Measurements from ENCODE around the gene TENM4.

Gene TENM4

DNA sequence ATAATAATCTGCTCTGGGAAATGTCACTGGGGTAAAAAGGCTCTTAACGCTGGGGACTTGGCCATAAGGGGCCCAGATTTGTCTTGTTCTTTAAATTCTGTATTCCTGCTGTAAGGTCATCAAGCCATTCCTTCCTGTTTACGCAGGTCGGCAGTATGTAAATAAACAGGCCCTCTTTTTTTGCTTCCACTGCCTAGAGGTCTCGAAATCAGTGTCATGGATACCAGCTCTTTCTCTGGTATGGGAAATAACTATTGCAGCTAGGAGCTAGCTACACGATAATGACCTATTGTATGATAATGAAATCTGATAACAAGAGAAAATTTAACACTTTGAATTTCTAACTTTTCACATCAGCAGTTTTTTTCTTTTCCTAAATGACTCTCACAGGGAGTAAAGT is 657.0 kb downstream of the TENM4 start:
- H3K36me3 ChIP-seq (ENCODE audit: control insufficient read depth, insufficient read depth, low read length): no peaks in the 10 kb centered on the region
- H3K9ac ChIP-seq (ENCODE audit: low read length): no peak overlapping the region
- no peaks in the 10 kb centered on the region for H3K27me3 ChIP-seq (ENCODE audit: control insufficient read depth, insufficient read depth, low read length)
- no peaks in the 10 kb centered on the region for H3K4me1 ChIP-seq (ENCODE audit: control insufficient read depth, insufficient read depth, low read length)
- no peak overlapping the region for H3K4me3 ChIP-seq (ENCODE audit: low read length)
- H3K9me3 ChIP-seq (ENCODE audit: control insufficient read depth, low read length): no peaks in the 10 kb centered on the region

DNA sequence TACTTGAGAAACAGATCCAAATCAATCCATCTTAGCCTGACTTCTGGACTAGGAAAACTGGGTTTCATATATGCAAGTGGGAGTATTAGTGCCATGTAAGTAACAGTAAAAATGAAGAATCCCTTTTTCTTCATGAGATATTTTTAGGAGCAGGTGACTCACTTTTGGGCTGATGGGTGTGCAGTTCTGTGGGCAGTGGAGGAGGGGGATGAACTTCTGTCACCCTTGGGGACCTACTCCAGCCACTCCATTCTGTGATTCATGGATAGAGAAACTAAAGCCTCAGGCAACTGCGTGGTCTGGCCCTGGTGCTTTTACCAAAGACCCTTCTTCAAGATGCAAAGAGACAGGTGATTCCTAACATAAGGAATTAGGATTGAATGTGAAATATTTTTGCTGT is 657.5 kb downstream of the TENM4 start:
- no peaks in the 10 kb centered on the region for H3K9me3 ChIP-seq (ENCODE audit: control insufficient read depth, low read length)
- H3K36me3 ChIP-seq (ENCODE audit: control insufficient read depth, insufficient read depth, low read length): no peaks in the 10 kb centered on the region
- H3K27me3 ChIP-seq (ENCODE audit: control insufficient read depth, insufficient read depth, low read length): no peaks in the 10 kb centered on the region
- no peak overlapping the region for H3K9ac ChIP-seq (ENCODE audit: low read length)
- H3K4me1 ChIP-seq (ENCODE audit: control insufficient read depth, insufficient read depth, low read length): no peaks in the 10 kb centered on the region
- no peak overlapping the region for H3K4me3 ChIP-seq (ENCODE audit: low read length)

DNA sequence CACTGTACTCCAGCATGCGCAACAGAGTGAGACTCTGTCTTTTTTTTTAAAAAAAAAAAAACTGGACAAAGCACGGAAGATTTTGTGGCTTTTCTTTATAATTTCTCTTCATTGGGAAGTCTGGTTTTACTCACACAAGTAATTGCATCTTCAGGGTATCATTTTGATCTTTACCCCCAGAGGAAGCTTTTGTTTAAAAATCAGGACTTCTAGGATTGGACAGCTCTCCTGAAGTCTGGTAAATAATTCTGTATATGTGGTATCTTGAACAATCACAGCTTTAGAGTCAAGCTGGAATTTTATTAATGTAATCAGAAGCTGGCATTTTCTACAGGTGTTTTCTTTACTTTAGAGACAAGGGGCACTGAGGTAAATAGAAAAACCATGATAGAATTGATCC is 658.1 kb downstream of the TENM4 start:
- Histone ChIP-seq H3K4me1 (ENCODE audit: control insufficient read depth, insufficient read depth, low read length) (no peaks in the 10 kb centered on the region), H3K36me3 (ENCODE audit: control insufficient read depth, insufficient read depth, low read length) (no peaks in the 10 kb centered on the region), H3K4me3 (ENCODE audit: low read length) (no peak overlapping the region), H3K27me3 (ENCODE audit: control insufficient read depth, insufficient read depth, low read length) (no peaks in the 10 kb centered on the region), H3K9ac (ENCODE audit: low read length) (no peak overlapping the region), H3K9me3 (ENCODE audit: control insufficient read depth, low read length) (no peaks in the 10 kb centered on the region)

DNA sequence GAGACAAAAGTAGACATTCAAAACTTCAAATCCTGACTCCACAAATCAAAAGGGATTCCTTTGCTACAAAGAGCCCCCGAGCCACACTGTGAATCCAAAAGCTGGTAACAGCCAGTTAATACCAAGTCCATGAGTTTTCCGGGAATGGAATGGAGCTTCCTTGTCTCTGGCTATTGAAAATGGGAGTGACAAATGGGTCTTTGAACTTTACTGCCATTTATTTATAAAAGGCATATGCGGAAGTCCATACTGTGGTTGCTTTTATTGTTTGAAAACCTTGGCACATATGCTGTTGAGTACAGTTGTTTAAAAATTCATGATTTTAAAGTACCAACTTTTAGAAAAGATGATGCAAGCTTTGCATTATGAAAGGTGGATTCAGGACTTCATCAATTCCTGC is 659.9 kb downstream of the TENM4 start:
- no peaks in the 10 kb centered on the region for H3K4me1 ChIP-seq (ENCODE audit: control insufficient read depth, insufficient read depth, low read length)
- H3K27me3 ChIP-seq (ENCODE audit: control insufficient read depth, insufficient read depth, low read length): no peaks in the 10 kb centered on the region
- no peak overlapping the region for H3K9ac ChIP-seq (ENCODE audit: low read length)
- no peaks in the 10 kb centered on the region for H3K9me3 ChIP-seq (ENCODE audit: control insufficient read depth, low read length)
- H3K36me3 ChIP-seq (ENCODE audit: control insufficient read depth, insufficient read depth, low read length): no peaks in the 10 kb centered on the region
- no peak overlapping the region for H3K4me3 ChIP-seq (ENCODE audit: low read length)

DNA sequence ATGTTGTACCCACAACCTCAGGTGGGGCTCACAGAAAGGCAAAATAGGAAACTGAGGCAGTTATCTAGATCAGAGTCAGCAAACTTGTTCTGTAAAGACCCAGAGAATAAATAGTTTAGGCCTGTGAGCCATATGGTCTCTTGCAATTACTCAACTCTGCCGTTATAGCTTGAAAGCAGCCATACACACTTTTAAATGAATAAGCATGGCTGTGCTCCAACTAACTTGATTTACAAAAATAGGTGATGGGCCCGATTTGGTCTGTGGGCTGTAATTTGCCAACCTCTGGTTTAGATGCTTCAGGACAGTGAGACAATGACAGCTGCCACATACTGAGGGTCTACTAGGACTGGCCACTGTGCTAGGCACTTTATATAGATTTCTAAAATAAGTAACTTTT is 667.3 kb downstream of the TENM4 start:
- no peaks in the 10 kb centered on the region for H3K27me3 ChIP-seq (ENCODE audit: control insufficient read depth, insufficient read depth, low read length)
- H3K36me3 ChIP-seq (ENCODE audit: control insufficient read depth, insufficient read depth, low read length): no peaks in the 10 kb centered on the region
- no peak overlapping the region for H3K4me3 ChIP-seq (ENCODE audit: low read length)
- no peaks in the 10 kb centered on the region for H3K4me1 ChIP-seq (ENCODE audit: control insufficient read depth, insufficient read depth, low read length)
- H3K9ac ChIP-seq (ENCODE audit: low read length): no peak overlapping the region
- no peaks in the 10 kb centered on the region for H3K9me3 ChIP-seq (ENCODE audit: control insufficient read depth, low read length)

DNA sequence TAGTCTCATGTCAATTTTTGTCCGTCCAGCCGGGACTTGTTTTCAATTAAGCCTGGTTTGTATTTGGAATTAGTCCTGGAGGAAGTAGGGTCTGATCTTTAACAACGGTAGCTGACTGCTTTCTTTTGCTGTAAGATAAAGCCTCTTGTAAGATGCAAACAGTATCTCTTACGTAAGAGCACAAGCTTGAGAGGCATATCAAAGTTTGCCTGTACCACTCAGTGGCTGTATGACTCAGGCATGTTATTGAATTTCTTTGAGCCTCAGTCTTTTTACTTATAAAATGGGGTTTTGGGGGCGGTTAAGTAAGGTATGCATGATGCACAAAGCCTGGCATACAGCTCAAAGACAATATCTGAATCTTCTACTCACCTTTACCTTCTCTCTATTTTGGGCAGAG is 667.8 kb downstream of the TENM4 start:
- Histone ChIP-seq H3K27me3 (ENCODE audit: control insufficient read depth, insufficient read depth, low read length) (no peaks in the 10 kb centered on the region), H3K4me3 (ENCODE audit: low read length) (no peak overlapping the region), H3K4me1 (ENCODE audit: control insufficient read depth, insufficient read depth, low read length) (no peaks in the 10 kb centered on the region), H3K36me3 (ENCODE audit: control insufficient read depth, insufficient read depth, low read length) (no peaks in the 10 kb centered on the region), H3K9ac (ENCODE audit: low read length) (no peak overlapping the region), H3K9me3 (ENCODE audit: control insufficient read depth, low read length) (no peaks in the 10 kb centered on the region)

DNA sequence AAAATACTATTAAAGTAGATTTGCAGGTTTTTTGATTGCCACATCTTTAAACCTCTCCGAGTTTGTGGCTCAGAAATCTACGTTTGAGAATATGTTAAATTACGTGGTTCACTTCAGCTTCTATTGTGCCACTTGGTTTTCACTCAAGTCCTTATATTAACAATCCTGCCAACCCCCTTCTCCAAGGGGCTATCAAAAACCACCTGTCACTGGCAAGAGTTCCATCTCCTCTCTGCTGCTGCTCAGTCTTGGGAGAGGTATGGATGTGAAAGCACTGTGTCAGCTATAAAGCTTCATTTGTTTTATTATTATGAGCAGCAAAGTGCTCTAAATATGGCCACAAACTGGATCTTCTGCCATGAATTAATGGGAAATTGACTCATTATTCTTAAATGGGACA is 668.6 kb downstream of the TENM4 start:
- Histone ChIP-seq H3K9ac (ENCODE audit: low read length) (no peak overlapping the region), H3K27me3 (ENCODE audit: control insufficient read depth, insufficient read depth, low read length) (no peaks in the 10 kb centered on the region), H3K36me3 (ENCODE audit: control insufficient read depth, insufficient read depth, low read length) (no peaks in the 10 kb centered on the region), H3K4me1 (ENCODE audit: control insufficient read depth, insufficient read depth, low read length) (no peaks in the 10 kb centered on the region), H3K9me3 (ENCODE audit: control insufficient read depth, low read length) (no peaks in the 10 kb centered on the region), H3K4me3 (ENCODE audit: low read length) (no peak overlapping the region)

DNA sequence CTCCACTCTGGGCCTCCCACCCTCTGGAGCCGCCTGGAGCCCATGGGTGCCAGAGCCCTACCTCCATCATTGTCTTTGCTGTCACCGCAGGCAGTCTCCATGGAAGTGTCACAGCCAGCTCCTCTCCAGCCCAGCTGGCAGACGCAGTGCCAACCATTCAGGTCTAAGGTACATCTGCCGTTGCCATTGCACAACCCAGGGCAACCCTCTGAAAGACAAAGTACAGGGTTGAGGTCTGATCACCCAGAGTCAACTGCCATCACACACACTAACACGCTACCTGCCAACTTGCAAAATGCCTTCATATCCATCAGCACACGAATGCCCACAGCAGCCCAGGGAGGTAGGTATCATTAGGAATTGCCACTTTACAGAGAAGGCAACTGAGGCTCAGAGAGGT is 669.9 kb downstream of the TENM4 start:
- Histone ChIP-seq H3K4me1 (ENCODE audit: control insufficient read depth, insufficient read depth, low read length) (no peaks in the 10 kb centered on the region), H3K27me3 (ENCODE audit: control insufficient read depth, insufficient read depth, low read length) (no peaks in the 10 kb centered on the region), H3K9me3 (ENCODE audit: control insufficient read depth, low read length) (no peaks in the 10 kb centered on the region), H3K36me3 (ENCODE audit: control insufficient read depth, insufficient read depth, low read length) (no peaks in the 10 kb centered on the region), H3K4me3 (ENCODE audit: low read length) (no peak overlapping the region), H3K9ac (ENCODE audit: low read length) (no peak overlapping the region)

DNA sequence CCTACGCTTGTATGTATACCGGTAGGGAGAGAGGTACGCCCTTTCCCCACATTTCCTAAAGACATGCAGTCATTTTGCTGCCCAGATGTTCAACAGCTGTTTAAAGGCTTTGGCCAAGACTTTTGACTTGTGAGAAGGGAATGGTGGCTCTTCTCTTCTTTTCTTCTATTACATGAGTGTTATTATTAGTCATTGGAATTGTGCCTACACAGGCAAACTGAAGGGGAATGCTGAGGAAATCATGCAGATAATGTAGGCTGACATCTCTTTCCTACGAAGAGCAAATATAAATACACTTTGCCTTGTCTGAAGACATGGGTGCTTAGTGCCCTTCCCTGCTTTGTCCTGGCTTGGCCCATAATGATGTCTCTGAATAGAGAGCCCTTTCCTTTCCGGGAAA is 671.9 kb downstream of the TENM4 start:
- Histone ChIP-seq H3K4me1 (ENCODE audit: control insufficient read depth, insufficient read depth, low read length) (no peaks in the 10 kb centered on the region), H3K9ac (ENCODE audit: low read length) (no peak overlapping the region), H3K4me3 (ENCODE audit: low read length) (no peak overlapping the region), H3K36me3 (ENCODE audit: control insufficient read depth, insufficient read depth, low read length) (no peaks in the 10 kb centered on the region), H3K9me3 (ENCODE audit: control insufficient read depth, low read length) (no peaks in the 10 kb centered on the region), H3K27me3 (ENCODE audit: control insufficient read depth, insufficient read depth, low read length) (no peaks in the 10 kb centered on the region)

DNA sequence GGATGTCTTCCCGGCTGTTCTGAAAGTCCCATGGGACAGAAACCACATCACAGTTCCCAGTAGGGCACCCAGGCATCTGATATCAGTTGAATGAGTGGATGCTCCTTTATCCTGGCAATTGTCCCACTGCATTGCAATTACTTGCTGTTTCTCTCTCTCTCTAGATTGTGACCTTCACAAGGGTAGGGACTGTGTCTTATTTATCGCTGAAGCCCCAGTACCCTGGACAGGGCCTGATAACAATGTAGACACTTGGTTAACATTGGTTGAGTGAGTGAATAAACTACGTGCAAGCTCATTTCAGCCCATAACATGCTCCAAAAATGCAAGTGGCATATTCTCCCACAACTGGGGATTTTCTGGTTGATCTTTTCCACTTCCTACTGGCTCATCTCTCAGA is 672.5 kb downstream of the TENM4 start:
- Histone ChIP-seq H3K9ac (ENCODE audit: low read length) (no peak overlapping the region), H3K36me3 (ENCODE audit: control insufficient read depth, insufficient read depth, low read length) (no peaks in the 10 kb centered on the region), H3K4me1 (ENCODE audit: control insufficient read depth, insufficient read depth, low read length) (no peaks in the 10 kb centered on the region), H3K4me3 (ENCODE audit: low read length) (no peak overlapping the region), H3K9me3 (ENCODE audit: control insufficient read depth, low read length) (no peaks in the 10 kb centered on the region), H3K27me3 (ENCODE audit: control insufficient read depth, insufficient read depth, low read length) (no peaks in the 10 kb centered on the region)

DNA sequence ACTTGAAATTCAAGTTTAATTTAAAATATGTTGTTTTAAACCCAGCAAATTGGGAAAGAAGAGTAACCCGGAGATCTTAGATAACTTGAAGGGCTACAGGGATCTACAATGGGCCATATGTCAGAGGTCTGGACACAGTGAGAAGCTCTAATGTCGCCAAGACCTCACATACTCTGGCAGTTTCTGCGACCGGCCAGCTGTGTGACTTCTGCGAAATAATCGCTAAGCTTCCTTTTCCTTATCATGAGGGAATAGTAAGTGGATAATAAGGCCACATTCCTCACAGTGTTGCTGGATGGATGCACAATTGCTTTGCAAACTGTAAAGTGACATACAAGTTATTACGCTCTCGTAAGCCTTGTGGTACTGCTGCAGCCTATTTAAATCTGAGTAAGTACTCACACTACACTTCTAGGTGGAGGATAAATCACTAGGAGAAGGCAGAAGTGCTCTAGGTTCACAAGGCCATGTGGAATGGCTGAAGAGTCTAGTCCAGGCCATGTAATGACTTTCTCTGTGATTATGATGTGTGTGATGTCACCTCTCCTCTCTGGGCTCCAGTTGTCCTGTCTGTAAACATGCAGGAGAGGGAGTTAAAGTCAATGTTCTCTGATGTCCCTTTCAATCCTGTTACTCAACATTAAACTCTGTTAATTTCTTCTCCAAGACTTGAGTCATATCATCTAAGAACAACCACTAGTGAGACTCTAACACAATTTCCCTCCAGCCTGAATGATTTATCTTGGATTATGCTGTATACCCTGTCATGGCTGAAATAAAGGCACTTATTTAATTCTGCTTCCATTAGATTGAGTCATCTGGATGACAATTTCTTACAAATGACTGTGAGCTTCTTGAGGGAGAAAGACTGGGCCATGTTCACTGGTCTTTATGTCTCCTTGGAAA is 673.5 kb downstream of the TENM4 start:
- H3K27me3 ChIP-seq (ENCODE audit: control insufficient read depth, insufficient read depth, low read length): no peaks in the 10 kb centered on the region
- no peaks in the 10 kb centered on the region for H3K4me1 ChIP-seq (ENCODE audit: control insufficient read depth, insufficient read depth, low read length)

DNA sequence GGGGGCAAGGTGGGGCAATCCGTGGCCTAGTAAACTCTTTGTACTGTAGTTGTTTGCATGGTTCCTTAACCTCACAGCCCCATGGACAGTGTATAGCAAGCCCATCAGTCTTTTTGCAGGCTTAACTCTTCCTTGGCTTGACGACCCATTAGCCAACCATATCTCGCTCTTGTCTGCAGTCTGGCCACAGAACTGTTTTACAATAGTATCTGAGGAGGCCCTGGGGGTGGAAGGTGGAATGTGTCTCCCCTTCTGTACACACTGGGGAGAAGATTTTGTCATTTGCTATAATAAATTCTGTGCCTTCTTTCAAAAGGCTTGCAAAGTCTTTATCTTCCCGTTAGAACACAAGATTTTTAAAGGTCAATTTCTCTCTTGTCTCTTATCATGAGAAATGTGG is 675.9 kb downstream of the TENM4 start:
- no peaks in the 10 kb centered on the region for H3K9me3 ChIP-seq (ENCODE audit: control insufficient read depth, low read length)
- H3K4me1 ChIP-seq (ENCODE audit: control insufficient read depth, insufficient read depth, low read length): no peaks in the 10 kb centered on the region
- H3K27me3 ChIP-seq (ENCODE audit: control insufficient read depth, insufficient read depth, low read length): no peaks in the 10 kb centered on the region
- no peaks in the 10 kb centered on the region for H3K36me3 ChIP-seq (ENCODE audit: control insufficient read depth, insufficient read depth, low read length)
- no peak overlapping the region for H3K4me3 ChIP-seq (ENCODE audit: low read length)
- H3K9ac ChIP-seq (ENCODE audit: low read length): no peak overlapping the region

More for the DNA sequence above, 673.5 kb downstream of the TENM4 start:
- H3K9ac ChIP-seq (ENCODE audit: low read length): no peak overlapping the region
- H3K4me3 ChIP-seq (ENCODE audit: low read length): no peak overlapping the region
- H3K9me3 ChIP-seq (ENCODE audit: control insufficient read depth, low read length): no peaks in the 10 kb centered on the region
- no peaks in the 10 kb centered on the region for H3K36me3 ChIP-seq (ENCODE audit: control insufficient read depth, insufficient read depth, low read length)

DNA sequence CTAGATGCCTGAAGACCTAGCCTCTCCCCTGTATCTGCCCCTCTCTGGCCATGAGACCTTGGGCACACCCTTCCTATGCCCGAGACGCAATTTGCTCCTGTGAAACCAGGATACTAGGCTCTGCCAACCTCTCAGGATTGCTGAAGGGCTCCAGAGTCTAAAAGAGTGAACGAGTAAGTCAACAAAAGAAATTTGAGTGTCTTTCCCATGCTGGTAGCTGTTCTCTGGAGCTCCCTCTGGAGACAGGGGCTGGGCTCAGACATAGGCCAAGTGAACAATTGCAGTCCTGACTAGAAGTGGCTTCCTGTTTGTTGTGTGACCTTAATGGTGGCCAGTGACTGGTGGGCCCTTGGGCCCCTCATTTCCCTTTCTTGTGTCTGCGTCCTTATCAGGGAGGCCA is 677.2 kb downstream of the TENM4 start:
- no peaks in the 10 kb centered on the region for H3K27me3 ChIP-seq (ENCODE audit: control insufficient read depth, insufficient read depth, low read length)
- no peaks in the 10 kb centered on the region for H3K36me3 ChIP-seq (ENCODE audit: control insufficient read depth, insufficient read depth, low read length)
- H3K4me3 ChIP-seq (ENCODE audit: low read length): no peak overlapping the region
- no peaks in the 10 kb centered on the region for H3K4me1 ChIP-seq (ENCODE audit: control insufficient read depth, insufficient read depth, low read length)
- H3K9me3 ChIP-seq (ENCODE audit: control insufficient read depth, low read length): no peaks in the 10 kb centered on the region
- no peak overlapping the region for H3K9ac ChIP-seq (ENCODE audit: low read length)

Data from mucosa of stomach (tissue), 1 donor.